MM.1S (cell line): ENCODE results near the gene SYNE1.

ENCODE experiments used
- DNase-seq: peaks from one replicate; pipeline ENCODE4 v3.0.0-alpha.2; 2015
- H2AFZ ChIP-seq: fragments of 300-600 bp; sonication (generic); 2 replicates; pipeline ENCODE4 v1.6.0; 2016; ENCODE audit warnings: antibody characterized with exemption, low read length
- H3F3A ChIP-seq: fragments of 300-600 bp; sonication (generic); 2 replicates; pipeline ENCODE4 v1.6.1; 2016; ENCODE audit warnings: mild to moderate bottlenecking, antibody characterized with exemption, low read length, moderate library complexity, mixed read lengths; ENCODE audit not compliant: insufficient read depth
- H3K27ac ChIP-seq: fragments of 300-600 bp; sonication (generic); 2 replicates; pipeline ENCODE4 v1.5.1; 2016; ENCODE audit warnings: mild to moderate bottlenecking, low read length
- H3K27me3 ChIP-seq: fragments of 300-600 bp; sonication (generic); replicated peaks from 2 replicates; pipeline ENCODE4 v1.6.0; 2016; ENCODE audit warnings: low read length; ENCODE audit not compliant: insufficient read depth
- H3K36me3 ChIP-seq: fragments of 300-600 bp; sonication (generic); replicated peaks from 2 replicates; pipeline ENCODE4 v1.6.1; 2016; ENCODE audit warnings: mild to moderate bottlenecking, low read length, mixed read lengths; ENCODE audit not compliant: insufficient read depth
- H3K4me1 ChIP-seq: fragments of 300-600 bp; sonication (generic); 2 replicates; pipeline ENCODE4 v1.6.1; 2016; ENCODE audit warnings: low read length, mixed read lengths
- H3K4me2 ChIP-seq: fragments of 300-600 bp; sonication (generic); 2 replicates; pipeline ENCODE4 v1.6.0; 2016; ENCODE audit warnings: low read depth, low read length
- H3K4me3 ChIP-seq: fragments of 300-600 bp; sonication (generic); 2 replicates; pipeline ENCODE4 v1.5.1; 2016; ENCODE audit warnings: low read length, mixed read lengths
- H3K79me2 ChIP-seq: fragments of 300-600 bp; sonication (generic); 2 replicates; pipeline ENCODE4 v1.6.1; 2016; ENCODE audit warnings: mixed run types, low read length, mixed read lengths
- H3K9ac ChIP-seq: fragments of 300-600 bp; sonication (generic); 2 replicates; pipeline ENCODE4 v1.6.1; 2016; ENCODE audit warnings: low read length, mixed read lengths
- H3K9me2 ChIP-seq: fragments of 300-600 bp; sonication (generic); replicated peaks from 2 replicates; pipeline ENCODE4 v1.6.1; 2016; ENCODE audit warnings: mild to moderate bottlenecking, low read length, mixed read lengths; ENCODE audit not compliant: insufficient read depth
- H3K9me3 ChIP-seq: fragments of 300-600 bp; sonication (generic); replicated peaks from 2 replicates; pipeline ENCODE4 v1.6.1; 2016; ENCODE audit warnings: mild to moderate bottlenecking, low read length, mixed read lengths; ENCODE audit not compliant: insufficient read depth
- H4K20me1 ChIP-seq: fragments of 300-600 bp; sonication (generic); 2 replicates; pipeline ENCODE4 v1.6.1; 2016; ENCODE audit warnings: mild to moderate bottlenecking, low read length, moderate library complexity, mixed read lengths; ENCODE audit not compliant: insufficient read depth
- EZH2 ChIP-seq: fragments of 300-600 bp; sonication (generic); optimal IDR thresholded peaks from 2 replicates; pipeline ENCODE3; 2017; ENCODE audit warnings: low read depth, mild to moderate bottlenecking, antibody characterized with exemption, low read length, mixed read lengths
- EZH2phosphoT487 ChIP-seq: fragments of 300-600 bp; sonication (generic); IDR thresholded peaks from 2 replicates; pipeline ENCODE4 v1.6.1; 2018; ENCODE audit warnings: antibody characterized with exemption, low read length
- TF ChIP-seq, protein P1 (sequence below): fragments of 300-600 bp; sonication (generic); IDR thresholded peaks from 2 replicates; pipeline ENCODE4 v1.5.1; 2016; ENCODE audit warnings: antibody characterized with exemption, low read length, mixed read lengths

Gene SYNE1

GRCh38 chr6:152096863-152097496 lies 540.2 kb downstream of the SYNE1 start:
- TF ChIP-seq EZH2 (no peak), EZH2phosphoT487 (no peak)
- TF ChIP-seq, protein P1, sequence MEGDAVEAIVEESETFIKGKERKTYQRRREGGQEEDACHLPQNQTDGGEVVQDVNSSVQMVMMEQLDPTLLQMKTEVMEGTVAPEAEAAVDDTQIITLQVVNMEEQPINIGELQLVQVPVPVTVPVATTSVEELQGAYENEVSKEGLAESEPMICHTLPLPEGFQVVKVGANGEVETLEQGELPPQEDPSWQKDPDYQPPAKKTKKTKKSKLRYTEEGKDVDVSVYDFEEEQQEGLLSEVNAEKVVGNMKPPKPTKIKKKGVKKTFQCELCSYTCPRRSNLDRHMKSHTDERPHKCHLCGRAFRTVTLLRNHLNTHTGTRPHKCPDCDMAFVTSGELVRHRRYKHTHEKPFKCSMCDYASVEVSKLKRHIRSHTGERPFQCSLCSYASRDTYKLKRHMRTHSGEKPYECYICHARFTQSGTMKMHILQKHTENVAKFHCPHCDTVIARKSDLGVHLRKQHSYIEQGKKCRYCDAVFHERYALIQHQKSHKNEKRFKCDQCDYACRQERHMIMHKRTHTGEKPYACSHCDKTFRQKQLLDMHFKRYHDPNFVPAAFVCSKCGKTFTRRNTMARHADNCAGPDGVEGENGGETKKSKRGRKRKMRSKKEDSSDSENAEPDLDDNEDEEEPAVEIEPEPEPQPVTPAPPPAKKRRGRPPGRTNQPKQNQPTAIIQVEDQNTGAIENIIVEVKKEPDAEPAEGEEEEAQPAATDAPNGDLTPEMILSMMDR, result no peak
- Histone ChIP-seq H3K79me2 (no peaks in the 10 kb centered on the region), H3K4me2 (no peak overlapping the region), H3F3A (no peaks in the 10 kb centered on the region), H4K20me1 (no peaks in the 10 kb centered on the region), H3K27me3 (no peaks in the 10 kb centered on the region), H2AFZ (no peak overlapping the region), H3K4me3 (no peak overlapping the region), H3K4me1 (no peaks in the 10 kb centered on the region), H3K9me3 (no peaks in the 10 kb centered on the region), H3K9me2 (no peaks in the 10 kb centered on the region), H3K9ac (no peak overlapping the region), H3K36me3 (no peaks in the 10 kb centered on the region), H3K27ac (no peak overlapping the region)
- DNase-seq, result no peak

DNA sequence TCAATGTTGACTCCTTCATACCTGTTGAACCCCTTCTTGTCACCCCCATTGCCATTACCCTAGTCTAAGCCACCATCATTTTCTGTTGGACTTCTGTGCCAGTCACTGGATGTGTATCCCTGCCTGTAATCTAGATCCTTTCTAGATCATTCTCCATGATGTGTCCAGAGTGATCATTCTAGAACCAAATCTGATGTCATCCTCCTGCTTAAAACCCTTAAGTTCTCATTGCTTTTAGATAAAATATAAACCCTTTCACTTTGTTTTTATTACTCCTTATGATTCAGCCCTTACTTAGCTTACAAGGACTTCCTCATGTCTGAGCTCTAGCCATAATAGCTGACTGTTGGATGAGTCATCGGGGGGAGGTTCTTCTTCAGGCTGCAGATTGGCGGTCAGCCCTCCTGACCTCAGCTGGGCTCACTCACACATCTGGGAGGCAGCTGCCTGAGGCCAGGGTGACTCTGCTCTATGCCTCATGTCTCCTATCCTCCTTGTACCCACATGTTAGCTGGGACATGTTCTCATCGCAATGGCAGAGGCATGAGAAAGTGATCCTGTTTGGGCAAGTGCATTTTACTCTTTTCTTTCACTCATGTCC lies 542.1 kb downstream of the SYNE1 start:
- DNase-seq, result no peak
- Histone ChIP-seq H3K4me2 (no peak overlapping the region), H3K9ac (no peak overlapping the region), H3K4me1 (no peaks in the 10 kb centered on the region), H3K9me3 (no peaks in the 10 kb centered on the region), H3K27ac (no peak overlapping the region), H3K36me3 (no peaks in the 10 kb centered on the region), H3K9me2 (no peaks in the 10 kb centered on the region), H2AFZ (no peak overlapping the region), H3K79me2 (no peaks in the 10 kb centered on the region), H3K27me3 (no peaks in the 10 kb centered on the region), H4K20me1 (no peaks in the 10 kb centered on the region), H3F3A (no peaks in the 10 kb centered on the region), H3K4me3 (no peak overlapping the region)
- TF ChIP-seq EZH2, result no peak
- TF ChIP-seq, protein P1, result no peak
- no peak for TF ChIP-seq EZH2phosphoT487

- no peak overlapping the region for H3K9ac ChIP-seq
- H3K27ac ChIP-seq, result no peak overlapping the region
- no peak overlapping the region for H3K4me3 ChIP-seq
Observed at GRCh38 chr6:152094276-152094675, 542.9 kb downstream of the SYNE1 start.

More at GRCh38 chr6:152094276-152094675, 542.9 kb downstream of the SYNE1 start:
- Histone ChIP-seq H3K9me3 (no peaks in the 10 kb centered on the region), H3F3A (no peaks in the 10 kb centered on the region), H4K20me1 (no peaks in the 10 kb centered on the region), H3K9me2 (no peaks in the 10 kb centered on the region), H3K4me1 (no peaks in the 10 kb centered on the region), H2AFZ (no peak overlapping the region), H3K27me3 (no peaks in the 10 kb centered on the region), H3K4me2 (no peak overlapping the region), H3K79me2 (no peaks in the 10 kb centered on the region), H3K36me3 (no peaks in the 10 kb centered on the region)
- TF ChIP-seq EZH2 (no peak), EZH2phosphoT487 (no peak)
- TF ChIP-seq, protein P1, result no peak
- no peak for DNase-seq
